RWPE1 (cell line): ENCODE data around the gene RNPEP.

Experiments
- CTCF ChIA-PET: fragments of 350-600 bp; sonication (Branson Sonifier 250); formaldehyde crosslinking; extraction: SDS; loops from one replicate; lab custom pipeline; 2021; lab: Yijun Ruan, JAX
- POLR2A ChIA-PET: fragments of 400-600 bp; formaldehyde crosslinking; extraction: SDS; loops from one replicate; lab custom pipeline; 2020; ENCODE audit warnings: antibody characterized with exemption; ENCODE audit not compliant: low non-redundant PET; lab: Yijun Ruan, JAX
- DNase-seq: peaks from one replicate; pipeline ENCODE4 v3.0.0; 2012; ENCODE audit warnings: low spot score
- H3K27ac ChIP-seq: fragments of 450-650 bp; 2 replicates; pipeline ENCODE4 v1.5.1; 2017
- TF ChIP-seq, protein P1 (sequence below): fragments of 450-650 bp; conservative IDR thresholded peaks from 2 replicates; pipeline ENCODE4 v1.5.1; 2017; ENCODE audit warnings: low read depth, mild to moderate bottlenecking

The RNPEP gene

DNA sequence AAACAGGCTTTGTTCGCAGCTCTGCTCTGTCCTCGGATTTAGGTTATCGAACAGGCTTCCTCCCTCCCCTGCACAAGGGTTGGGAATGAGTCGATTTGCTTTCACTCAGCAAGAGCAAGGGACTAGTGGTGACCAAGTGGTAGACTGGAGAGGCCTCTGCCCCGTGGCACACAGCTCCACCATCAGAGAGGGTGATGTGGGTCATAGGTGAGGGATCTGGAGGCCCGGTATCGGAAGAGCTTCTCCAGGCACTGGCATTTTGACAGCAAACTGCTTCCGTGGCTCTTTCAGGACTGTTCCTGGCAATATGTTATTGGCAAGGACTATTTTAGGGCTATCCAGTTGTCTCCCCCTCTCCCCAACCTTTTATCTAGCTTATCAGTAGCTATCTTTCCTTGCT is 24.9 kb downstream of the RNPEP start:
- H3K27ac ChIP-seq: peak overlapping the region; percentile 49
- TF ChIP-seq, protein P1, sequence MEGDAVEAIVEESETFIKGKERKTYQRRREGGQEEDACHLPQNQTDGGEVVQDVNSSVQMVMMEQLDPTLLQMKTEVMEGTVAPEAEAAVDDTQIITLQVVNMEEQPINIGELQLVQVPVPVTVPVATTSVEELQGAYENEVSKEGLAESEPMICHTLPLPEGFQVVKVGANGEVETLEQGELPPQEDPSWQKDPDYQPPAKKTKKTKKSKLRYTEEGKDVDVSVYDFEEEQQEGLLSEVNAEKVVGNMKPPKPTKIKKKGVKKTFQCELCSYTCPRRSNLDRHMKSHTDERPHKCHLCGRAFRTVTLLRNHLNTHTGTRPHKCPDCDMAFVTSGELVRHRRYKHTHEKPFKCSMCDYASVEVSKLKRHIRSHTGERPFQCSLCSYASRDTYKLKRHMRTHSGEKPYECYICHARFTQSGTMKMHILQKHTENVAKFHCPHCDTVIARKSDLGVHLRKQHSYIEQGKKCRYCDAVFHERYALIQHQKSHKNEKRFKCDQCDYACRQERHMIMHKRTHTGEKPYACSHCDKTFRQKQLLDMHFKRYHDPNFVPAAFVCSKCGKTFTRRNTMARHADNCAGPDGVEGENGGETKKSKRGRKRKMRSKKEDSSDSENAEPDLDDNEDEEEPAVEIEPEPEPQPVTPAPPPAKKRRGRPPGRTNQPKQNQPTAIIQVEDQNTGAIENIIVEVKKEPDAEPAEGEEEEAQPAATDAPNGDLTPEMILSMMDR: no peak
- DNase-seq: no peak
- CTCF ChIA-PET: interaction anchor here (0.6 to 10.1 kb wide), 13 partner anchors 7 to 128 kb away, joined by 3 to 114 read pairs (median 5); partner anchors contain the start of gene GPR37L1
- POLR2A ChIA-PET: interaction anchor here (0.5 kb wide), 2 partner anchors 52 to 111 kb away, joined by 3 read pairs; partner anchors contain the start of gene TIMM17A

DNA sequence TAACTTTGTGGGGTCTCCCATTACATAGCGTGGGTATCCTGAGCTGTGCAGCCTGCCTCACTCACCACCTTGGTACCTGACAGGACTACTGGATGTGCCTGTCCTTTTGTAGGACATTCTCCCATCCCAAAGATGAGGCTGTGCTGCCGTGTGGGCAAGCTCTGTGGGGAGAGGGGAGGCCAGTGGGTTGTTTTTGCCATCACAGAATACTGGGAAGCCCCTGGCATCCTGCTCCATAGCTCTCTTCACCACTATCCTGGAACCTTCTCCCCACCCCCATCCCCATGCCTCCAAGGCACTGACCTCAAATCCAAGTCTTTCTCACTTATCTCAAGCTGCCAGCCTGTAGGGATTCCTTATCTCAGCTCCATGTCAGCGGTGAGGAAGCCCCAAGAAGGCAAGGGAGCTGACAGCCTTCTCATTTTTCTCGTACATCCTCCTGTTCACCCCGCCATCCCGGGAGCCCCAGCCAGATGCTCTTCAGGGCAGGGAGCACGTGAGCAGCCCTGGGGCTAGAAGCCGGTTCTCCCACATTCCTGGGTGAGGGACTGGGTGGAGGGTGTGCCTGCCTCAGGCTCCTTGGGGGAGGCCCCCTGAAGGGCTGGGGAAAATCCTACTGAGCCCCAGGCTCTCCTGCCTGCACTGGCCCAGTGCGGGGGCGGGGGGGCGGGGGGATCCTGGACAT is 25.5 kb downstream of the RNPEP start:
- peak; percentile 100 for DNase-seq
- TF ChIP-seq, protein P1: no peak
- POLR2A ChIA-PET: no interaction called here
- peak overlapping the region; percentile 49 for H3K27ac ChIP-seq
- CTCF ChIA-PET: interaction anchor here (0.6 to 10.1 kb wide), 15 partner anchors 8 to 127 kb away, joined by 3 to 114 read pairs (median 4); partner anchors contain the start of gene GPR37L1

DNA sequence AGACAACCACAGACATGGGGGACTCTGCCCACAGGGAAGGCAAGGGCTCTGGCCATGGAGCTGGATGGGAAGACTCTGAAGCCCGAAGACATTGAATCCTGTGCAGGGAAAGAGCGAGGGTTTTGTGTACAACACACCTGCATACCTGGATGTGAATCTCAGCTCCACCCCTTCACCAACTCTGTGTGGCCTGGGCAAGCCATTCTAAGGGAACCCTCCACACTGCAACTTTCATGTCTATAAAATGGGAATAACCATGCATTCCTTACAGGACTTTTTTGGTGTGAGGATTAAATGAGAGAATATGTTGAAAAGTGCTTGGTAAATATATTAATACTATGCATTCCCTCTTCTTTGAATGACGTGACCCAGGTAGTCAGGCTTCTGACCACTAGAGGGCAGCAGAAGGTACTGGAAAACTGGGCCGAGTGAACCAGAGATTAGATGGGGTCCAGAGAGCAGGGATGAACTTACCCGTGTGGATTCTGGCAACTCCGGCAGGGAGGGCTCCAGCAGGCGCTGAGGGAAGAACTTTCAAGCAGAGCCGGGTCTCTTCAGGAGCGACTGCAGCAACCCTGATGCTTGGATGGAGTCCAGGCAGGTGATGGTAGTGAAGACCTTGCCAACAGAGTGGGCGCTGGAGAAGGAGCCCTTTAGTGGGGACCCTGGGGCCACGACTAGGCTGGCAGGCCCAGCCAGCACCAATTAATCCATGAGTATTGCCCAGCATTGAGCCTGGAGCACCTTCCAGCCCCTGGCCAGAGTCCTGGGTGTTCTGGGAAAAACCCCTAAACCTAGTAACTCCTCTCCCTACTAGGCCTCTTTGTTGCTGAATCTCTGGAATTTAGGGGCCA is 27.1 kb downstream of the RNPEP start:
- H3K27ac ChIP-seq: no peak overlapping the region
- TF ChIP-seq, protein P1: peak; percentile 84
- peak; percentile 95 for DNase-seq
- ChIA-PET CTCF (interaction anchor here (0.5 to 10.1 kb wide), 30 partner anchors 8 to 1237 kb away, joined by 3 to 114 read pairs (median 4); partner anchors contain the start of gene GPR37L1), POLR2A (interaction anchor here (0.5 to 1.3 kb wide), 22 partner anchors 9 to 132 kb away, joined by 3 to 12 read pairs (median 4); no protein-coding TSS in a partner anchor)

DNA sequence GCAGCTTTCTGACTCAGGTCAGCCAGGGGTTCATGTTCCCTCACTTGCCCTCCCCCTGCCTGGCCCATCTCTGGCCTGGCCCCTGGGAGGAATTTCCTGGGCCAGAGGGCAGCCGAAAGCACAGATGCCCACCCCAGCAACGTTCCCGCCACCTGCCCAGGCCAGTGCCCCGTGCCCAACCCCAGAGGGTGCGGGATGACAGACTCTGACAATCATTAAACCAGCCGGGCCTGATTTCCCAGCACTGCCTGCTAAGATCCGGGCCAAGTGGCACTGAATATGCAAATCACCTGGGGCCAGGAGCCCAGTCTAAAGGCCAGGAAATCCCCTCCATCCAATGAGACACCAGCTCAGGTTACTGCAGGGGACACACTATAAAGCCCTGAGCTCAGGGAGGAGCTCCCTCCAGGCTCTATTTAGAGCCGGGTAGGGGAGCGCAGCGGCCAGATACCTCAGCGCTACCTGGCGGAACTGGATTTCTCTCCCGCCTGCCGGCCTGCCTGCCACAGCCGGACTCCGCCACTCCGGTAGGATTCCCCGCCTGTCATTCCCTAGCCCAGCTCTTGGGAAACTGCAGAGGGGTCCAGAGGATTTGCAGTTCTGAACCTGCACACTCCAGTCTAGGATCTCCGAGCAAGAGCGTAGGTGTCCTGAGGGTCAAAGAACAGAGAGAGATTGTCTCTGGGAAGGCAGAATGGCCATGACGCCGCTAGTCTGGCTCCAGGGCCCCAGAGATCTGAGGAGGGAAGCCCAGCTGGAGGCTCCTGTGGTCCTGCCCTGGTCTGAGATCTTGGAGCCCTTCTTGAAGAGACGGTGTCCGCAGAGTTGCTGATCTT is 27.9 kb downstream of the RNPEP start, which contains the start of gene ELF3:
ELF3 (plus strand) TSS at position 408 of the 836 bp plus-strand sequence. CDS start 550 bp downstream, outside the sequence.
- peak; percentile 91 for DNase-seq
- POLR2A ChIA-PET: interaction anchor here (0.5 to 1.3 kb wide), 22 partner anchors 8 to 131 kb away, joined by 3 to 12 read pairs (median 4); no protein-coding TSS in a partner anchor
- no peak within 1 kb of the TSS for H3K27ac ChIP-seq
- TF ChIP-seq, protein P1: no peak
- CTCF ChIA-PET: interaction anchor here (0.5 to 10.1 kb wide), 19 partner anchors 8 to 126 kb away, joined by 3 to 114 read pairs (median 3); partner anchors contain the start of gene GPR37L1

DNA sequence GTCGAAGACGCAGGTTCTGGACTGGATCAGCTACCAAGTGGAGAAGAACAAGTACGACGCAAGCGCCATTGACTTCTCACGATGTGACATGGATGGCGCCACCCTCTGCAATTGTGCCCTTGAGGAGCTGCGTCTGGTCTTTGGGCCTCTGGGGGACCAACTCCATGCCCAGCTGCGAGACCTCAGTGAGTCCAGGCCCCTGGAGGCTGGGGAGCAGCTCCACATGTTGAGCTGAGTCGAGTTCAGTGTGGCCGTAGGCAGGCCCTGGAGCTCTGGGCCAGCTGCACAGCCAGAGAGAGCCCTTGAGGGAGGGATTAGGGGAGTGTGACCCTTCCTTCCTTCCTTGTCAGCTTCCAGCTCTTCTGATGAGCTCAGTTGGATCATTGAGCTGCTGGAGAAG is 29.5 kb downstream of the RNPEP start:
- CTCF ChIA-PET: interaction anchor here (0.6 to 10.1 kb wide), 6 partner anchors 25 to 1261 kb away, joined by 3 to 114 read pairs (median 3); partner anchors contain the start of gene GPR37L1
- POLR2A ChIA-PET: interaction anchor here (0.6 to 1.1 kb wide), 3 partner anchors 10 to 93 kb away, joined by 3 to 4 read pairs (median 4); no protein-coding TSS in a partner anchor
- TF ChIP-seq, protein P1: no peak
- no peak overlapping the region for H3K27ac ChIP-seq
- no peak for DNase-seq
